ENCODE data around the gene ZNF599. TPM values are rescaled to one million over a fixed set of nuclear protein-coding genes. Genes with fewer than 3 reads are reported as not detected.
"Not testable (repeated sequence)": the region's sequence is repeated elsewhere in the genome, so short reads cannot be mapped to it uniquely, and the experiment has no call there.

The ZNF599 gene
- total RNA-seq, 6 experiments from 2014 or later: 4.1 to 5.6 (median 4.8) TPM

DNA sequence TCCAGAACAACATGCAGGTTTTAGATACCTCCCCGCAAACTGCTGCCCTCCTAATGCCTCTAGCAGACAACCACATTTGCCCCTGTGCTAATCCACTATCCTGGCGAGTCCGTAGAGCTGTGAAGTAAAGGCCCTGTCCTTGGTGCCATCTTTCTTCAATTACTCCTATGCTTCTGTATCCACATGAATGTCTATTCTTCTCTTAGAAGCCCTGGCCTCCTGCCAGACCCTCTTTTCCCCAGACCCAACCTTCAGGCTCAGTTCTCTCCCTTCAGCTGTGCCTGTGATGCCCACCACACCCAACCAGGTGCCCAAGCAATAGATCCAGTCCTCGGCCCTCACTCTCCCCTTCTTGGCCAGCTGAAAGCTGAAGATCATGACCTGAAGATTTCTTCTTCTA is 31.1 kb upstream of the ZNF599 start:
- no peak overlapping the region for H3K4me3 Mint-ChIP-seq
- peaks cover 26% of the 10 kb centered on the region for H3K9me3 Mint-ChIP-seq
- TF ChIP-seq, protein P1, sequence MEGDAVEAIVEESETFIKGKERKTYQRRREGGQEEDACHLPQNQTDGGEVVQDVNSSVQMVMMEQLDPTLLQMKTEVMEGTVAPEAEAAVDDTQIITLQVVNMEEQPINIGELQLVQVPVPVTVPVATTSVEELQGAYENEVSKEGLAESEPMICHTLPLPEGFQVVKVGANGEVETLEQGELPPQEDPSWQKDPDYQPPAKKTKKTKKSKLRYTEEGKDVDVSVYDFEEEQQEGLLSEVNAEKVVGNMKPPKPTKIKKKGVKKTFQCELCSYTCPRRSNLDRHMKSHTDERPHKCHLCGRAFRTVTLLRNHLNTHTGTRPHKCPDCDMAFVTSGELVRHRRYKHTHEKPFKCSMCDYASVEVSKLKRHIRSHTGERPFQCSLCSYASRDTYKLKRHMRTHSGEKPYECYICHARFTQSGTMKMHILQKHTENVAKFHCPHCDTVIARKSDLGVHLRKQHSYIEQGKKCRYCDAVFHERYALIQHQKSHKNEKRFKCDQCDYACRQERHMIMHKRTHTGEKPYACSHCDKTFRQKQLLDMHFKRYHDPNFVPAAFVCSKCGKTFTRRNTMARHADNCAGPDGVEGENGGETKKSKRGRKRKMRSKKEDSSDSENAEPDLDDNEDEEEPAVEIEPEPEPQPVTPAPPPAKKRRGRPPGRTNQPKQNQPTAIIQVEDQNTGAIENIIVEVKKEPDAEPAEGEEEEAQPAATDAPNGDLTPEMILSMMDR (IDR thresholded peaks at IDR 0.05): no peak

GRCh38 chr19:34796953-34797352 is 23.9 kb upstream of the ZNF599 start:
- H3K4me1 Mint-ChIP-seq (ENCODE audit: low read depth): peaks cover 21% of the 10 kb centered on the region
- not testable (repeated sequence) for H3K27ac Mint-ChIP-seq; H3K27me3 Mint-ChIP-seq (ENCODE audit: insufficient read depth); DNase-seq; H3K4me3 Mint-ChIP-seq; H3K36me3 Mint-ChIP-seq (ENCODE audit: low read depth); H3K9me3 Mint-ChIP-seq

More for the DNA sequence above, 31.1 kb upstream of the ZNF599 start:
- DNase-seq: no peak
- Mint-ChIP-seq H3K36me3 (ENCODE audit: low read depth) (peaks cover 12% of the 10 kb centered on the region), H3K27me3 (ENCODE audit: insufficient read depth) (peaks cover 5% of the 10 kb centered on the region), H3K27ac (no peak overlapping the region), H3K4me1 (ENCODE audit: low read depth) (peaks cover 23% of the 10 kb centered on the region)

GRCh38 chr19:34794066-34794960 is 21.3 kb upstream of the ZNF599 start:
- TF ChIP-seq, protein P1 (IDR thresholded peaks at IDR 0.05): no peak
- peak overlapping the region; percentile 80; the same call in 1 of the 2 replicates for H3K4me3 Mint-ChIP-seq
- no peaks in the 10 kb centered on the region for H3K9me3 Mint-ChIP-seq
- no peaks in the 10 kb centered on the region; the same call in 1 of the 2 replicates for H3K36me3 Mint-ChIP-seq (ENCODE audit: low read depth)
- DNase-seq: no peak
- peaks cover 21% of the 10 kb centered on the region for H3K4me1 Mint-ChIP-seq (ENCODE audit: low read depth)
- H3K27ac Mint-ChIP-seq: peak overlapping the region; percentile 77
- peaks cover 9% of the 10 kb centered on the region; the same call in 1 of the 2 replicates for H3K27me3 Mint-ChIP-seq (ENCODE audit: insufficient read depth)

DNA sequence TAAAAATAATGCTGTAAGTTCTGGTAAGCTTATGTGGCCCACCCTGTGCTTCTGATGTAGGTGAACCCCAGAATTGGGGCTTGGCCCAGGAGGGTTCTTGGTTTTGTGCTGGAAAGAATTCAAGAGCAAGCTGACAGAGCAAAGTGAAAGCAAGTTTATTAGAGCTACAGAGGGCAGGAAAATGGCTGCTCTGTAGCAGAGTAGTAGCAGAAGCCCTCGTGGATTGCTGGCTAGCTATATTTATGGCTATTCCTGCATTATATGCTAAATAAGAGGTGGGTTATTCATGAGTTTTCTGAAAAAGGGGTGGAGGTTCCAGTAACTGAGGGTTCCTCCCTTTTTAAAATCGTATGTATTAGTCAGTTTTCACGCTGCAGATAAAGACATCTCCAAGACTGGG is 20.6 kb upstream of the ZNF599 start:
- no peak for DNase-seq
- Mint-ChIP-seq H3K4me3 (peak overlapping the region; percentile 80), H3K27ac (peak overlapping the region; percentile 77), H3K9me3 (no peaks in the 10 kb centered on the region), H3K36me3 (ENCODE audit: low read depth) (no peaks in the 10 kb centered on the region; the same call in 1 of the 2 replicates), H3K27me3 (ENCODE audit: insufficient read depth) (peaks cover 3% of the 10 kb centered on the region; the same call in 1 of the 2 replicates), H3K4me1 (ENCODE audit: low read depth) (peaks cover 21% of the 10 kb centered on the region)
- TF ChIP-seq, protein P1 (IDR thresholded peaks at IDR 0.05): no peak

GRCh38 chr19:34788074-34788473 is 15.1 kb upstream of the ZNF599 start:
- TF ChIP-seq, protein P1 (IDR thresholded peaks at IDR 0.05): no peak
- no peaks in the 10 kb centered on the region; the same call in 1 of the 2 replicates for H3K36me3 Mint-ChIP-seq (ENCODE audit: low read depth)
- H3K4me3 Mint-ChIP-seq: no peak overlapping the region
- H3K27me3 Mint-ChIP-seq (ENCODE audit: insufficient read depth): peaks cover 5% of the 10 kb centered on the region
- H3K9me3 Mint-ChIP-seq: no peaks in the 10 kb centered on the region
- no peak overlapping the region for H3K27ac Mint-ChIP-seq
- peaks cover 4% of the 10 kb centered on the region for H3K4me1 Mint-ChIP-seq (ENCODE audit: low read depth)
- no peak for DNase-seq

Data from HFFc6 (cell line).